GM19438 (cell line): ENCODE results near the gene RAD51B.
"Not testable (repeated sequence)": the region's sequence is repeated elsewhere in the genome, so short reads cannot be mapped to it uniquely, and the experiment has no call there.

Source experiments
- ATAC-seq: cut with Tn5 transposase; IDR thresholded peaks from one replicate; pipeline ENCODE4 v1.9.1; 2021; ENCODE audit warnings: low read depth; ENCODE audit not compliant: unreplicated experiment

RAD51B gene

DNA sequence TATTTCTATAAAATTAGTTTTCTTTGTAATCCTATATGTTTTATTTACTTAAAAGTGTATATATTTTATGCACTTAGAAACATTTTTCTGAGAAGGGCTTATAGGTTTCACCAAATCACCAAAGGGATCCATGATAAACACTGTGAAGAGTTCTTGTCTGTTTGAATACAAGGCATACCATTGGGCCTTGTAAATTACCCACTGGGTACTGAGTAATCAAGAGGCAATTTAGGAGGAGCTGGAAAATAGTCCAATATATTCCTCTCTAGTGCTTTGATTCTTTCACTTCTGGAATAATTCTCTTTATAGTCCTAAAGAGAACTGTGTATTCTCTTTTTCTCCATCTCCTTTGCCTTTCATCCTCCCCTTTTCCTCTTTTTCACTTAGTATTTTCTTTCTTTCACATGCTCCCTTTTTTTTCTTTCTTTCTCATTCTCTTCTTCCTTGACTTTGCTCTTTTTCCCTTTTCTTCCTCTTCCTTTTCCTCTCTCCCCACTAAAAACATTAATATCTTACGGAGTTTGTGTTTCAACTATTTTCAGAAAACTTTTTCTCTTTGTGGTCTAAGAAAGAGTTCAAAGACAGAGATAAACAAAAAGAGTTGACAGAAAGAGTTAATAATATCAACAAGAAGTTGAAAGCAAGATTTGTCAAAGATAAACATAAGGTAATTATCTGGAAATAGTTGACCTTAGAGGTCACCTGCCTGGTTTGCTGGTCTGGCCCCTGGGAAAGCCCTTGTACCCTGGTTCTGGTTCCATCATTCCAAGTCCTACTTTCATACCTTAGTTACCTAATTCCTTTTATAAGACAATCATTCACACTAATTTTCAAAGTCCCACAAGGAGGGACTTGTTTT is 435.3 kb downstream of the RAD51B start:
- no peak for ATAC-seq

DNA sequence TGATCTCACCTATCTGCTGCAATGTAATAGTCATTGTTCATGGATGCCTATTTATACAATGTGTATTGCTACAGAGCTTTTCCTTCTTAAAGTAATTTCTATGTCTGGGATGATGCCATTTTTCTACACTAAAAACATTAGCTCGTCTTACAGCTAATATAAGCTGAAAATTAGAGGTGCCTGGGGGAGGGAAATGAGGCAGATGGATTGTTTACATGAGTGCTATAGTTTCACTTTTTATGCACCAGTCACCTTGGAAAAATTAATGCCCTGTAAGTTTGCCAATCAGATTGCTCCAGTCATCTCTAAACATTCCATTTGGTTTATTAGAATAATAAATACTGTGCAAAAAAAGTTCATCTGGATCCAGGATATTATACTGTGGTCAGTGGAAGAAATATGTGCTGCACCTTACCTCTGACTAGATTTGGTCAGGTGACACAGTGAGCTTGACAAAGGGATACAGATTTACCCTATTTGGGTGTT is 436.2 kb downstream of the RAD51B start:
- ATAC-seq: no peak

DNA sequence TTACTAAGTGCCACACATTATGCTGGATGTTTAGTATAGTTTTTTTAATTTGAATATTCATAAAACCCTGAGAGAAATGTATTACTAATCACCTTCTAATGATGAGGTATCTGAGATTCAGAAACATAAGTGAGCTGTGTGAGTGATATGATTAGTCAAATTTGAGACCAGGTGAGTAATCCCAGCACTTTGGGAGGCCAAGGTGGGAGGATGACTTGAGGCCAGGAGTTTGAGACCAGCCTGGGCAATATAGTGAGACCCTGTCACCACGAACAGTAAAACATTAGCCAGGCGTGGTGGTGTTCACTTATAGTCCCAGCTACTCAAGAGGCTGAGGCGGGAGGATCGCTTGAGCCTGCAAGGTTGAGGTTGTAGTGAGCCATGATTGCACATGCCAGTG is 438.4 kb downstream of the RAD51B start:
- no peak for ATAC-seq

DNA sequence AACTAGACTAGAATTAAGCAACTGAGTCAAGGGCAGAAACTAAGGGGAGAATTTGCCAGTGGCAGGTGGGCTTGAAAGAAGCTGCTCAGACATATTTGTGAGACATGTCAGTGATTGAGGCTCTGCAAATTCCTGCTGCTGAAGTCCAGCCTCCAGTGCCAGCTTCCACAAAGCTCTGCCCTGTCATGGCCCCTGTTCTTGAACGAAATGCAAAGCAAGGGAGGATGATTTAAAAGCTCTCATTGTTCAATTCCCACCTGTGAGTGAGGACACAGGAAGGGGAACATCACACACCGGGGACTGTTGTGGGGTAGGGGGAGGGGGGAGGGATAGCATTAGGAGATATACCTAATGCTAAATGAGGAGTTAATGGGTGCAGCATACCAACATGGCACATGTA is 439.4 kb downstream of the RAD51B start:
- not testable (repeated sequence) for ATAC-seq

DNA sequence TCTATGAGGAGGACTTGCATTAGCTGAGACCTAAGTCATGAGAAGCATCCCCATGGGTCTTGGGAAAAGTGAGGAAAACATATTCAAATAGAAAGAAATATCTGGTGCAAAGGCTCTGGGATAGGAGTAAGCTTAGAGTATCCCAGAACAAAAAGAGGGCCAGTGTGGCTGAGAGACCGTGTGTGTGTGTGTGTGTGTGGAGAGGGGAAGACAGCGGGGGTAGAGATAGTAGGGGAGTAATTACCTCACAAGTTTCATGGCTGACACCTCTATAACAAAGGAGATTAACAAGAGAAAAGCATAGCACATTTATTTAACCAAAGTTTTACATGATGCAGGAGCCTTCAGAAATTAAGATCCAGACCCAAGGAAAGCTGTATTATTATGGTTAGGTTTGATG is 440.5 kb downstream of the RAD51B start:
- ATAC-seq: no peak

DNA sequence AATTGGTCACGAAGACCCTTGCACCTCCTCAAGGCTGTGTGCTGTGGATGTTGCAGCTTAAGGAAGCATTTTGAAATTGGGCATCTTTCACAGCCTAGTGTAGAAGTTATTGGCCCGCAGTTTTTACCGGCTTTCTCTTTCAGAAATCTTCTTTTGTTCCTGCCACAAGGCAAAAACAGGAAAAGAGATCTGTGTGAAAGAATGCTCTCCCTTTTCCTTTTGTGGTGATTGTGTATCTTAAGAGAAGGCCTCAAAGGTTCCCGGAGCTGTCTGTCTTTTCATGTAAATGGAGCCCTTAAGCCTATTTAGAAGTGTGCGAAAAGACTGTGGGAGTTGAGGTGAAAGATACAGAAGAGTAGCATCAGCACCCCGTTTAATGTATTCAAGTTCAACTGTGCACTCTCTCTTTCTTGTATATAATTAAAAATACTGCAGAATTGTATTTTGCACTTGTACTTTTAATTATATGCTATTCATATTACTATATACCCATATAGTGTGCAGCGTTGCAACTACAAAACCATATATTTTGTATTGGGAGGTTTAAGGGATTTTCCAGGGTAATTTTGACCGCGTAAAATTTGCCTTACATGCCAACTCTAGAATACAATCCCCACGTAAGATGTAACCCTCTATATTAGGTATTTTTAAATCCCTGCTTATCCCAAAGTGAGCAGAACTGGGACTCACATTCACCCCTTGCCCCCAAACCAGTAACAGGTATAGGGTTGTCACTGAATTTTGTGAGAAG is 441.7 kb downstream of the RAD51B start:
- ATAC-seq: no peak

DNA sequence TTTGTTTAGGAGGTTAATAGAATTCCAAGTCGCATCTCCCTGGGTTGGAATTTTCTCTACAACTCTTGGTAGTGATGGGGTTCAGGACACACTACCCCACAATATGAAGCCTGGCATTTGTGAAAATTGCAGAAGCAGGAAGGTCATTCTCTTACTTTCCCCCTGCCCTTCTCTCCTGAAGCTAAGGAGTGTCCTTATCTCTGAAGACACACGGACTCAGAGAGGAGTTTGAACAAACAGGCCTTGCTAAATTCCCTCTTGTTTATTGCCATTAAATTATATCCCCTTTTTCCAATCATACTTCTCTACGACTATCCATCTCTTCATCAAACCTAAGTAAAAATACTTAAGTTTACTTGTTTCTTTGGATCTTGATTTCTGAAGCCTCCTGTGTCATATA is 443.0 kb downstream of the RAD51B start:
- no peak for ATAC-seq

DNA sequence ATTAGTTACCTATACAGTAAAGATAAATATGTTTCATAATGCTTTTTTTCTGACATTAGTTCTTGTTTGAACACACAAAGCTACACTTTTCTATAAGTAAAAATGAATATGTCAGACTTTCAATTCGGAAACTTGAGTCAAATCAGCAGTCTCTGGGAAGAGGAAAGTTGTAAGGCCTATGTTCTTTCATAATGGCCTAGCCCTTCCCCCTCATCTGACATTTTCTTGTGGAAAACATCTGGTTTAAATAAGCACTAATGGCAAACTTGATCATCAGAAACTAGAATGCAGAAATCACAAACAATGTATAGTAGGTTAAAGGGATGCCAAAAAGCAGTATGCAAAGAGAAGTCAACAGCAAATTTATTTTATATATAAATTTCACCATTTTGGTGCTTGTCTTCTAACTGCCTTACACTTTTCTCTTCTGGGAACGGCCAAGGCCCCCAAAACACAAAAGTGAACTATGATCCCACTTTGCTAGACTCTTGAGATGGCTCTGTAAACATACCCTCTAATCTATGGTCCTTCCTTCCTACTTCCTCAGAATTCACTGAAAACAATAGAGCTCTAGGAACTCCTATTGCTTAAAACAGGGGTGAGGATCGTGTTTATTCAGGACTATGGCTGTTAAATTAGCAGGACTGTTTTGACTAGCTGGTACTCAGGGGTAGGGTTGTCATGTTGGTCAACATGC is 444.1 kb downstream of the RAD51B start:
- ATAC-seq: no peak

DNA sequence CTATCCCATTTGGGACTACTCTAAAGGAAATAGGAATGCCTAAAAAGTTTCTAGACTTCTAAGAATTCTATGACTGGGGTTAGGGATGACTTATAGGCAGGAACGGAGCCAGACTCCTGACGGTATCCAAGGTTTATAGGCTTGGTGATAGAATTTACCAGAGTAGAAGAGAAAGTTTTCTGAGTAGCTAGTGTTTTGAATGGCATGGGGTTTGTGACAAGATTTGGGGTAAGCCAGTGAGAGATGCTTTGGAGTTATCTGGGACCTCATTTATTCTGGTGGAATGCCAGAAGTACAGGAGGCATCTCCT is 444.6 kb downstream of the RAD51B start:
- no peak for ATAC-seq

DNA sequence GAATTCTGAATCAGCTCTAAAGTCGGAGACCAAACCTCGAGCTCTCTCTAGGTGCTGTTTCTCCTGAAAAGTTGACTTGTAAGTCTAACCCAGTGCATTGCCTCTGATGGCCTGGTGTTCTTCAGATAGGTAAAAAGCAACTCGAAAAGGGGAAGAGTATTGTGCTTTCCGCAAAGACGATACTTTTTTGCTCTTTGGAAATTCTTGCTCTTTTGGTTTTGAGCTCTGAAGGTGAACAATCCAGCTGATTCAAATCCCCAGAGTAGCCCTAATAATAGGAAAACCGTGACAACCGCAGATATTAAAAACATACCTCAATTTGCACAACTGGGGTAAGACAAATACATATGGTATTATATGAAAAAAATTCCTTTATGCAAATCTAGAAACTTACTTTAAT is 447.4 kb downstream of the RAD51B start:
- ATAC-seq: no peak

DNA sequence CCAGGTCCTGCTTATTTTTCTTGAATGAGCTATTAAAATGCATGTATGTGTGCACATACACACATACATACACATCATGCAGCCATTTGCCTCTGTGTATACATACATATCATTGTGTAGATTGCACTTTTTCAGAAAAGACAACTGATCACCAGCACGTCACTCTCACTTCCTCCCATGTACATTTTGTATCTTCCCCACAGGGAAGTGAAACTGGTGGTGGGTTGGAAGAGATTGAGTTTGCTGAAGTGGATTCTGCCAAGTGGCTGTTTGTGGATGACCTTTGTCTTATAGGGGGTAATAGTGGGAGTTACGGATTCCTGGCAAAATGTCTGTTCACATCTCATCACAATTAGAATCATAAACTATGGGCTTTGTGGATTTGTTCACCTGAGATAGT is 448.6 kb downstream of the RAD51B start:
- ATAC-seq: peak; percentile 61

DNA sequence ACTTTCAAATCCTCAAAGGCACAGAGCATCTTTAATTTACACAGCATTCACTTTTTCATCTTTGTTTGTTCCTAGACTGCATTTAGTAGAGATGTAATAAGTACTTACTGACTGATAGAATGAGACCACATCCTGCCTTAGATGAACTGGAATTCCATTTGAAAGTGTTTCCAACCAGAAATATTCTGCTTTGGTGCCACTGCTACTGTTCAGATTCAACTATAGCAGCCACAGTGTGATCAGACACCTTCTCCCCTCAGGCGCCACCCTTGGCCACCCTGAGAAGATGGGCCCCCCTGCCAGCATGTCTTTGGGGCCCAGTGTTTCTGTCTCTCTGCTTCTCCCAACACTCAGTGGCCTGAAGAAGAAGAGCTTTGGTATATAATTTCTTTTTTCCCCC is 449.1 kb downstream of the RAD51B start:
- ATAC-seq: no peak

DNA sequence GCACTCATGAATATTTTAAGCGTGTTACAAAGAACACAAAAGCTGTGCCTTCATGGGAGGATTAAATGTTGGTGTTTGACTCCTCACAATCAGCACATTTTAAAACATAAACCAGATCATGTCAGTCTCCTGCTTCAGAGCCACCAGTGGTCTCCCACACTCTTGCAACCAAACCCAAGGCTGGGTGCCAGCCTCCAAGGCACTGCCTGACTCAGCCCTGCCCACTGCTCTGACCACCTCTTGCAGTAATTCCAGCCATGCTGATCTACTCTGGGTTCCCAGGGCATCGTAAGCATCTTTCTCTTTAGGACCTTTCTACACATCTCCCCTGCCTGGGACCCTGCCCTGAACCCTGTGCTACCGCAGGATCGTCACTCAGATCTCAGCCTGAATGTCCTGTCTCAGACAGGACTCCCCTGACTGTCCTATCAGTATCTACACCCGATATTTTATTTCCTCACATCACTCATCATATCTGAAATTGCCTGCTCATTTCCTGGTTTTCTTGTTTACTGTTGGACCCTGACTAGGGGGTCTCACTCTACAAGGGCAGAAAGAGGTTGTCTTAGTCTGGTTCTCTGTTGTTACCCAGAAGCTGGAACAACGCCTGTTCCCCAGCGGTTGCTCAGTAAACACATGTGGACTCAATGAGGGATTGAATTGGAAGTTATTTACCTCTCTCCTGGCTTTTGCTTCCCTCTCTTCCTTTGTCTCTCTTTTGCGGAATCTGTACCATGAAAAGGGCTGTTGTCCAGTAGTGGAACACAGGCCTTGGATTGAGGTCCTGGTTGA is 449.8 kb downstream of the RAD51B start:
- no peak for ATAC-seq

DNA sequence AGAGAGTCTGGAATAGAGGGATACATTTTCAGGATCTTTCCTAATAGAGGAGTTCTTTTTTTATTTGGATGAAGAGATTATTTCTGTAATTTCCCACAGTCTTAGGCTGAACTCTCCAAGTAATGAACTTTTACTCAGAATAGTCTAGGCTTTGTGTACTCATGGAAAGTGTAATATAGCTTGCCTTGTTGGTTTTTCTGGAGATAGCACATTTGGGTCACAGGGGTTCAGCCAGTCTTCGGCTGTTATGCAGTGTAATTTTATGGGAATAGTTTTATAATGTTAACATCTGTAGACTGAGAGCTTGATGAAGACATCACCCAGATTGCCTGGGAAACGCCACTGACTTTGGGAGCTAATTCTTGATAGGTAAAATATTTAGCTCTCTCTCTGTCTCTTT is 450.8 kb downstream of the RAD51B start:
- ATAC-seq: no peak

DNA sequence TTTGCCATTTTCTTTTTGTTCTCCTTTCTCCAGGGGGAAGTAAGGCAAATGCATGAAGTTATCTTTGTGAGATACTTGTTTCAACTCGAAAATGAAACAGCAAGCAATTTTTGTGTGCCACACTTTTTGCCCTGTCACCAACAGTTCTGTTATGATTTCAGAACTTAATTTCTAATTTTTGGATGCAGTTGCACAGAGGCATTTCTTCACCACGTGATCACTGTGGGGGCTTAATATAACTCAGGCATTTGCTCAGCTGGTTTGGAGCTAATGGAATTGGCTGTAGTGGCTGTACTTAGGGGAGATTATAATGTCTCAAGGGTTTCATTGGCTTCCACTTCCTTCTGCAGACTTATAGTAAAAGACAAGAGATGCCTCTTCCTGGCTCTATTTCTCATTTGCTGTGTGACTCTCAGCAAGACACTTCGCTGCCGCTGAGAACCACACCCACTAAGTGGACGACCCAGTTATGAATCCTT is 452.4 kb downstream of the RAD51B start:
- ATAC-seq: no peak

DNA sequence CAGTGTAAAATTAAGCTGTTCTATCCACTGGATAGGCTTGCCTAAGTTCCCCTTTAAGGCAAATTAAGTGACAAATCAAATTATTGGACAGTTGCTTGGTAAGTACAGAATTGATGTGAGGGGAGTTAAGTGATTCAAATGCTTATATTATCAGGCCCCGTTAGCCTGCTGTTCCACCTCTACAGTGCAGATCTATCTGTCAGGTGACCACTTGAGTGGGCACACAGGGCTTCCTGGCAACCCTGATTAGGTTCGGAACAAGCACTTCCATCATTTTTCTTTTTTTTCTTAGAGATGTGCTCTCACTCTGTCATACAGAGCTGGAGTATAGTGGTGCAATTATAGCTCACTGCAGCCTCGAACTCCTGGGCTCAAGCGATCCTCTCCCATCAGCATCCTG is 453.8 kb downstream of the RAD51B start:
- ATAC-seq: no peak

DNA sequence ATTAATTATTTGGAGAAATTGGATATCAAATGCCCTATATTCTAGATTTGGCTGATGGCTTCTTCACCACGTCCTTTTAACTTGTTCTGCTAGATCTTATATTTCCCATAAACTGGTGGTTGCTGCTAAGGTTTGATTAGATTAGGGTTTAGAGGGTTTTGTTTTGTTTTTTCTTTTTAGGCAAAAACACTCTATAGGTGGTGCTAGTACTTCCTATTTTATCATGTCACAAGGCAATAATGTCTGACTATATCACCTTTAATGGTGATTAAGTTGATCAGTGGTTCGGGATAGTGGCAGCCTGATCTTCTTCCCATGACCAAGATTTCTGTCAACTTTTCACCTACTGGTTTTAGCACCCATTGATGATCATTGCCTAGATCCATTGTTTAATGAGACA is 455.1 kb downstream of the RAD51B start:
- ATAC-seq: no peak

DNA sequence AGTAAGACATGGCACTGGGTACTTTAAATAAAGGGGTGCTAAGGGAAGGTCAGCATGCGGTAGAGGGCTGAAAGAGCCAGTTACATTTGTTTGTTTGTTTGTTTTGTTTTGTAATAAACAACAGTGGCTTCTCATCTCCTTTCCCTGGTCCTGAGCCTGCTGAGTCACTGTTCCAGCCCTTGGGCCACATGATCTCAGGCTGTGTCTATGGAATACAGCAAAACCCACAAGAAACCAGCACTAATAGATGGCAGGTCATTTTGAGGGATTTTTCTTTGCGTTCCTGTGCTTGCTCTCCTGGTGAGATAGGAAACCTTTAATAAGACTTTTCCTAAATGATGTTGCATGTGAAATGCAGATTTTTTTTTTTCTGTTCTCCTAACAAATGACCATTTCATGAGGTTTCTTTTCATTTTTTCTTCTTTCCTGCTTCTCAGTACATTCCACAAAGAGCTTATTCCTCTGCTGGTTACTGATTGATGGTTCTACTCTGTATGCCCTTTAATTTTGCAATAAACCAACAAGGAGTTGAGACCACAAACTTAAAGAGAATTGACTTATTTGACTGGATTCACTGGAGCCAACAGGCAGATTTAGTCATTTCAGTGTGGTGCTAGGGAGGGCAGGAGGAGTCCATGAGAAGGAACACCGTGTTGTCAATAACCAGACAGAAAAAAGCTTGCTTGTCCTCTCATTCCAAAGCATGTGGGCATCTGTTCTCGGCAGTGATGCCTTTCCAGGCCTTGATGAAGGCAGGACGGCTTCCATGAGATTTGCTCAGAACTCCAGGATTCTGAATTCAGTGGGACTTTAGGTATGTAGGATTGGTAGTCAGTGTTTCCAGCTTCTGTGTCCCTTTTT is 459.2 kb downstream of the RAD51B start:
- ATAC-seq: no peak

DNA sequence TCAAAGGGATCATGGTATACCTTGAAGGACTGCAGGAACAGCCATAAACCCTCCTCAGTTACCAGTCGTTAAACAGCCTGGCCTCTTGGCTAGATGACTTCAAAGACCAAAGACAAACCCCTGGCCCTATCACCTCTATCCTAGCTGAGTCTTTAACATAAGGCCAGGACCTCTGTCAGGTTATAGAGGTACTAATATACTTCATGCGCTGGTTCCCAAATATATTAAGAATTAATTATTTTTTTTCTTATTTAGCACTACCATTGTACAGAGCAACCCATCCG is 459.8 kb downstream of the RAD51B start:
- ATAC-seq: no peak

DNA sequence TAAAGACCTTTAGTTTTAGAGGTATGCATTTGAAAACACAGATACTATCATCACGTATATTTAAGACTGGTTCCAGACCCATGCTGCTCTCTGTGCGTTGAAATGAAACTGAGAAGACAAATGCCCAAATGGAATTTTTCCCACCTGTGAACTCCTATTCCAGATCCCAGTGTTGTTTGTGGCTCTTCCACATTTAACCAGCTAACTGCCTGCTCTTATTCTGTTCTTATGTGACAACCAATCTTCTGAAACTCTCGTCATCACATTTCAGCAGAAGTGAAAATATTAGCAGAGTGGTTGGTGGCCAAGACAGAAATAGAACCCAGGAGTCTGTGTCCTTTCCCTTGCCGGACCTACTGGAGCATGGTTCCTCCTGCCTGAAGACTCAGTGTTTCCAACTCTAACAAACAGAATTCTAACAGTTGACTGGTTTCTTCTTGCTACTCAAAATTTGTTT is 460.2 kb downstream of the RAD51B start:
- no peak for ATAC-seq
